GM19397 (cell line): ENCODE results near the gene SORCS1.
"Not testable (repeated sequence)": the region's sequence is repeated elsewhere in the genome, so short reads cannot be mapped to it uniquely, and the experiment has no call there.

ENCODE experiments used
- ATAC-seq: cut with Tn5 transposase; IDR thresholded peaks from one replicate; pipeline ENCODE4 v1.9.1; 2021; ENCODE audit warnings: mild to moderate bottlenecking, moderate library complexity; ENCODE audit not compliant: unreplicated experiment

Gene SORCS1

DNA sequence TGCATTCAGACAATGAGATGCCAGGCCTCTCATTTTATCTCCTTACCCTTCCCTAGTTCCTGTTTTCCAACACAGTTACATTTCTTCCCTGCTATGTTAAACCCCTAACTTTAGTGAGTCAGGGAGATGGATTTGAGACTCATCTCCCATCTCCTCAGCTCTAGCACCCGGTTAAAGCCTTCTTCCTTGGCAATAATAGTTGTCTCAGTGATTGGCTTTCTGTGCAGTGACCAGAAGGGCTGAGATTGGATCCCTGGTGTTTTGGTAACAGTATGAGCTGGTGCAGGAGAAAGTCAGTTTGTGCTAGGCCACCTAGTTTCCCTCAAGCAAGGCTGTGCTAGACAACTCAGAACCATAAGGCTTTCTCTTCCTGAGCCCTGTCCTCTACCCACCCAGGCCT is 212.5 kb downstream of the SORCS1 start:
- no peak for ATAC-seq

DNA sequence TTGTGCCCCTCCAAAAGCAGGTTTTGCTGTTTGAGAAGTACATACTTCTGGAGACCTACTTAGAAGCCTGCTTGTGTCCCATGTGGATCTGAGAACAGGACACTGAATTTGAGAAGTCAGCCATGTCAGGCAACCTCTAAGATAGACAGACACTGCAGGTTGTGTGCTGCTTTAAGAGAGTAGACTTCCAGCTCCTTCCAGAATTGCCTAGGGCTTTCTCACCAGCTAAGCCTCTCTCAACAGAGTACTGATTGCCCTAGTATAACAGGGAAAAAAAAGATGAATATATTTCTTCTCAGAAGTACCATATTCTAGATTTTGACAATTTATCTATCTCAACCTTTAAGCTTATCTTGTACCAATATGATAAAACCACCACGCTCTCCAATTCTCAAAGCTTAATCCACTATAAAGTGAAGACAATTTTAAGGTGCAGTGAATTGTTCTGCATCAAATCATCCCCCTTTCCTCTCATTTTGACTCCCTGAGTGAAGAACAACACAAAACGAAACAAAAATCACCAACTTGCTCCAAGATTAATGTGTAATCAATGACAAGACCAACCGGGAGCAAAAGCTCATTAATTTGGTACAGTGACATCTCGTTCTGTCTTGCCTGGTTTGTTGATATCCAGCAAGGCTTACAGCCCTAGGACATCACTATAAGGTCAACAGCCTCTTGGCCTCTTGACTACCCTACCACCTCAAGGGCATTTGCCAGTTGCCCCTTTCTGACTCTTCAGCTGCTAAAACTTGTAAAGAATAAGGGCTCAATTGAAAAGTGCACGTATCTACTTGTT is 214.6 kb downstream of the SORCS1 start:
- ATAC-seq: no peak

DNA sequence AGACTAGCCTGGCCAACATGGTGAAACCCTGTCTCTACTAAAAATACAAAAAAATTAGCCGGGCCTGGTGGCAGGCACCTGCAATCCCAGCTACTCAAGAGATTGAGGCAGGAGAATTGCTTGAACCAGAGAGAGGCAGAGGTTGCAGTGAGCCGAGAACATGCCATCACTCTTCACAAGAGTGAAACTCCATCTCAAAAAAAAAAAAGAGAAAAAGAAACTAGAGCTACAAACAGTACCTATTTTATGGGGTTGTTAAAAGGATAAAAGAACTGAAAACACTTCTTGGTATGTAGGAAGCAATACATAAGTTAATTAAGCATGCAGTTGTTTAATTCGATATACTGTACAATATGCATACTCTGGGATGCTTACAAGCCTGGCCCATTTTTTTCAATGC is 216.9 kb downstream of the SORCS1 start:
- no peak for ATAC-seq

DNA sequence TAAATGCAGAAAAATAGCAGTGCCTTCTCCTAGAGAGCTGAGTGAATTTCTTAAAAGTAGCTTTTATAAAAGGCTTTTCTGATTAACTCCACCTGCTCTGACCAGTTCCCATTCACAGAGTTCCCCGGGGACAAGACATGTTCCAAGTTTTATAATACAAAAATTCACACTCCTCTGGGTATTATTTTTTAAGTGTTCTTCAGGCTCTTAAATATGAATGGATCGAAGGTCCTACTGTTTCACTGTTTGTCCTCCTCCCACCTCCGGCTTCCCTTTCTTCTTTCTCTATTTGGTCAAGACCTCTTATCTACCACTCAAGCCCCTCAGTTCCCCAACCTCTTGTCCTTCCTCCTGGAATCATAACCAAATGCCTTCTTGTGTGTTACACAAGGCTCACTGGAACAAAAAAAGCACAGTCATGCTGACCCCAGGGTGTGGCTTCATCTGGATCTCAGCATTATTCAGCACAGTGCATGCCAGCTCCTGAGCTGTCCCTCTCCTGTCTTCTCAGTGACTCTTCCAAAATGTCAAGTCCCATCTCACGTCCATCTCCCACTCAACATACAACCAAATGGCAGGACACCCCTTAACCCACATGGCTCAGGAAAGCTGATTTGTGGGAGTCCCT is 222.4 kb downstream of the SORCS1 start:
- ATAC-seq: no peak

DNA sequence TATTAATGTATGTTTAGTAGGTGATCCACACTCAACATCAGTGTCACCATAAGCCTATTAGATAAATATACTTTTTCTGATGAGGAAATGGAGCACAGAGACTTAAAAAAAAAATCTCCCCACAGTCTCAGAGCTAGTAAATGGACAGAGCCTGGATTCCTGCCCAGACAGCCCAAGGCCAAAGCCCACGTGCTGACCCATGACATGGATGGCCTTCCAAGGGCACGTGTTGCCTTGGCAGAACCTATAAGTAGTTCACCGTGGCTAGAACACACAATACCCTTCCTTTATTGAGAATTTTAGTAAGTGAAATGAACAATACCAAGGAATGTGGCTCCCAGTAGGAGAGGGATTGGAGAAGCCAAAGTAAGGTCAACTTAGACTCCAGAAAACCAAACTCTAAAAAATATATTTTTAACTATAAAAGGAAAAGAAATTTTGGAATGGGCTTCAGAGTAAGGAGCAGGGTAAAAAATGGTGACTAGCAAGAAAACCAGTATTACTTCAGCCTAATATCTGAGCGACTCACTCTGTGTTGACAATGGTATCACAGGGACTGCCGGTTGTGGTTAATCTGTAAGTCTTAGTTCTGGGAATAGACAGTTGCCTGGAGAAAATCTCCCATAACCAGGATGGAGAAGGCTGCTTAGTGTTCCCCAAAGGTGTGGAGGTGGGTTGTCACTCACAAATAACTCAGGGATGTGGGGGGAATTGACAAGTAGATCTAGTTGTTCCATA is 223.0 kb downstream of the SORCS1 start:
- no peak for ATAC-seq

DNA sequence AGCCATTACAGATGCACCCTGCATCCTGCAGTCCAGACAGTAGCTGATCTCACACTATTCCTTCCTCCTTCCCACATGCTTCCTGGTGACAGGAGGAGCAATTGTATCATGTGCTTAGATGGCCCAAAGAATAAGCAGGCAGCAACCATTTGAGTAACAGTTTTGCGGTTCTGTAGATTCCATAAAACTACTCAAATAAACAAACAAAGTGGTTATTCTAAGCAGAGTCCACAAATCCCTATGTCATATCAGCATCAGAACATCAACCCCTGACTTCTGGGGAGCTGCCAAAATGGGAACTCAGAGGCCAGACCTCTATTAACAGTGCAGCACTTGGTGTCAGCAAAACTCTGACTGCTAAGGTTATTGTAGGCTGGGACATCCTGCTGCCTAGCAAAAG is 226.0 kb downstream of the SORCS1 start:
- no peak for ATAC-seq

- ATAC-seq: peak; percentile 55
Measured at GRCh38 chr10:106935978-106936451, 228.5 kb downstream of the SORCS1 start.

GRCh38 chr10:106931853-106932249 is 232.7 kb downstream of the SORCS1 start:
- ATAC-seq: no peak

DNA sequence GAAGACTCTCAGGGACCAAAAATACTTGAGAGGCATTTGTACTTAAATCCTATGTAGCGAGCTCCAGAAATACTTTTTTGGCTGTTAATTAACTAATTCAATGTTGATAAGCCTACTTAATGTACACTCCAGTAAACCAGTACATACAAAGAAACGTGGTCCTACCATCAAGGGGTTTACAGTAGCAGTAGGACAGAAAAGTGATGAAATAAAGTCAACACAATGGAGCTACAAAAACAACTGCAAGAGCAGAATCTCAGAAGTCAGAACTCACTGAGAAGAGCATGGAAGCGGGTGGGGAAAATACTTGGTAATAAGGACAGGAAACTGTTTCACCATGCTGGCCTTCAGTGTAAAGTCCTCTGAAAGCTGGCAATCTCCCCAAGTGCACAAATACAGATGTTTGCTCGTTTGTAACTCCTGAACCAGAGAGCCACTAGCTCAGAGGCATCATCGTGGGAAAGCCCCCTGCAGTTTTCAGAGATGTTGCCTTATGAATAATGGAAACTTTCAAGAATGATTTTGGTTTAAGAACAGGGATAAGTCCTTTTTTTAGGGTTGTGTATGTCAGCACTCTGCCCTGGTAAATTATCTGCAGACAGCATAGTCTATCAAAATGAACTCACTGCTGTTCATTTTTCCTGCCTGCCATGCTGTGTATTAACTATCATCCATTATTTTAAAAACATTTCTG is 233.2 kb downstream of the SORCS1 start:
- ATAC-seq: peak; percentile 73

DNA sequence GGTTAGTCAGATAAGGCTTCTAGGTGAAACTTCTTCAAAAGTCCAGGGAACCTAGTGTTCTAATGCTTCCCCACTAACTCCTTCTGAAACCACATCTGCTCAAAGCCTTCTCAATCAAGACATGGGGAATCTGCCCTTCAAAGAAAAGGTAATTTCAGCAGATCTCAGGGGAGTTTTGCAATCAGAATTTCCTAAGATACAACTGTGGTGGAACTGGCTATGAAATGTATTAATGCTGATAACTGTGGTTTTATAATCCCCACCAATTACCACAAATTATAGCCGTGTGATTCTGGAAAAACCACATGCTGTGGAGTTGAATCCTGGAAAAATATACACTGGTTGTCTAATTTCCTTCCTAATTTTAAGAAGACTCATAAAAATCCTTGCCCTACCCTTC is 233.8 kb downstream of the SORCS1 start:
- no peak for ATAC-seq

- no peak for ATAC-seq
Measured at GRCh38 chr10:106929291-106929895, 235.1 kb downstream of the SORCS1 start.

DNA sequence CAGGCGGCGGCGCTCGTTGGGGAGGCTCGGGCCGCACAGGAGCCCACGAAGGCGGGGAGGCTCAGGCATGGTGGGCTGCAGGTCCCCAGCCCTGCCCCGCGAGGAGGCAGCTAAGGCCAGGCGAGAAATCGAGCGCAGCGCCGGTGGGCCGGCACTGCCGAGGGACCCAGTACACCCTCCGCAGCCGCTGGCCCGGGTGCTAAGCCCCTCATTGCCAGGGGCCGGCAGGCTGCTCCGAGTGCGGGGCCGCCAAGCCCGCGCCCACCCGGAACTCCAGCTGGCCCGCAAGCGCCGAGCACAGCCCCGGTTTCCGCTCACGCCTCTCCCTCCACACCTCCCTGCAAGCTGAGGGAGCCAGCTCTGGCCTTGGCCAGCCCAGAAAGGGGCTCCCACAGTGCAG is 236.4 kb downstream of the SORCS1 start:
- ATAC-seq: not testable (repeated sequence)

GRCh38 chr10:106925191-106925590 is 239.3 kb downstream of the SORCS1 start:
- ATAC-seq: no peak

DNA sequence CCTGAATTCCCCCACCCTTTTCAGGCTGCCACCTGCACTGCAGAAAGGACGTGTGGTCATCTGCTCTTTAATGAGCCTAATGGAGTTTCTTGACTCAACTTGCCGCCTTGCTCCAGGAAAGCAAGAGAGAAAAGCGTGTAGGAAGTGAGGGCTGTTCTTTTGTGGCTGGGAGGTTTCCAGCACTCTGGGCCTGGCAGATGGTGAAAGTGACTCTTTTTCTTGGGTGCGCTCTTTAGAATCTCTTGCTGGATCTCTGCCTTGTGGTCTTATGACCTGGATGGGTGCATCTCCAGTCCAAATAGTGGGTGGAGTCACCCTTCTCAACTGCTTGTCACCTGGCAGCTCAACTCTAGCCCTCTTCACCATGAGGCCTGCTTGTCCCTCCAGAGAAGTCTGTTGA is 244.0 kb downstream of the SORCS1 start:
- no peak for ATAC-seq

- ATAC-seq: peak; percentile 65
Measured at GRCh38 chr10:106919871-106920282, 244.6 kb downstream of the SORCS1 start.

DNA sequence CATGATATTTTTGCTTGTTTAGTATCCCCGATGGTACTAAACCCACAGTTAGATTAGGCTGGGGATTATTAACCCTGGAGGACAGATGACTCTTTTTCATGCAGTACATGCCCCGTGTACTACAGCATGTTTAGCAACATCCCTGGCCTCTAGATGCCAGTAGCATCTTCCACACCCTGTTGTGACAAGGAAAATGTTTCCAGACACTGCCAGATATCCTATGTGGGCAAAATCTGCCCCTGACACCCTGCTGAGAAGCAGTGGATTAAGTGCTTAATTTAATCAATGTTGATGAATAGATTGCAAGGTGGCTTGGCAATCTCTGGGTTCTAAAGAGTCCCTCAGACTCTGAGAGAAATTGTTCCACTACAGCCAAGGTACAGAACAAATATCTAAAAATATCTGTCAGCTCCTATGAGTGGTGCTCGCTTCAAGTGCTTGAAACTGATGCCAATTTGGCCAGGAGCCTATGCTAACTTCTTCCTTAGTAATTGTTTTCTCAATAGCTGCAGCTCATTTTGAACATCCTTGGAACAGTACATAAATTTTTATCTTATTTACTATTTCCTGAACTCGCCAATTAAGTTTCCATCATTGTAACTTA is 247.0 kb downstream of the SORCS1 start:
- ATAC-seq: no peak

GRCh38 chr10:106914016-106914415 is 250.5 kb downstream of the SORCS1 start:
- no peak for ATAC-seq

DNA sequence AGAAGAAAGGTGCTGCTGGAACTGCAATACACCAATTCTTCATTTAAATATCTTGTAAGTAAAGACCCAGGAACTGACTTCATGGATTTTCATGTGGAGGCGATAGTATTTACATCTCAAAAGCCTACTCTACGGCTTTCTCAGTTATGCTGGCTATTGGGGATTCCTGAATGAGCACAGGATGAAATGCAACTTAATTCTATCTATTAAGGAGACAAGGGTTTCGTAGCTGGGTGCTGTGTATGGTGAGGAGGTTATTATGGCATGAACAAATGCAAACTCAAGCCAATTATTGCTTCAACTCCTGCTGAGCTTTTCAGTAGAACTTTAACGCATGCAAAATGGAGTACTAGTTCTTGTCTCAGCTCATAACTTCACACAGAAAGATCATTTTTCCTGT is 251.2 kb downstream of the SORCS1 start:
- no peak for ATAC-seq

- ATAC-seq: no peak
Measured at GRCh38 chr10:106911096-106911495, 253.4 kb downstream of the SORCS1 start.

DNA sequence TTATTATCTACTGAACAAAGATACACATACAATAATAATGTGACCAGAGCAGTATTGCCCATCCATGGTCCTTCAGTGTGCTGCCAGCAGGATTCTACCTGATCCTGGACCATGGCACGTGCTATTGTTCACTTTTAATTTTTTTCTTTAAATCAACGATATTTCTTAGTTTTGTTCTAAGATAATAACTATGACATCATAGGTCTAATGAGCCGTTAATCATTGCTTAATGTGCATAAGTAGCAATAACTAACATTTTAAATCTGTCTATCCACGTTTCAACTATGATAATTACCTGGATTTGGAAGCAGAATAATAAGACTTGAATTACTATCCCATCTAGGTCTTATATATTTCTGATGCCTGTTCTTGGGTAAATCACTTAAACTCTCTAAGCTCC is 253.8 kb downstream of the SORCS1 start:
- ATAC-seq: no peak
